Cardiac muscle cell (in vitro differentiated cells and primary cell): ENCODE results near the gene DDX39A. TPM values are rescaled to one million over a fixed set of nuclear protein-coding genes. Genes with fewer than 3 reads are reported as not detected.
"Not testable (repeated sequence)": the region's sequence is repeated elsewhere in the genome, so short reads cannot be mapped to it uniquely, and the experiment has no call there.

Source experiments
- DNase-seq, 2 donors: peaks; one replicate each; pipeline versions ENCODE4 v3.0.0 to v3.0.0-alpha.2; 2010 to 2017; ENCODE audit warnings: low read depth in 1 of 2, low spot score in 1 of 2
- H3K27ac ChIP-seq: fragments of 200-600 bp; sonication (generic); 2 replicates; pipeline ENCODE4 v1.5.1; 2016
- H3K27me3 ChIP-seq: fragments of 200-600 bp; sonication (generic); 2 replicates; pipeline ENCODE4 v1.6.0; 2016; ENCODE audit warnings: control low read depth
- H3K36me3 ChIP-seq: fragments of 200-600 bp; sonication (generic); 2 replicates; pipeline ENCODE4 v1.5.1; 2016; ENCODE audit warnings: control low read depth
- H3K4me1 ChIP-seq: fragments of 200-600 bp; sonication (generic); 2 replicates; pipeline ENCODE4 v1.8.1; 2017; ENCODE audit warnings: low read depth, mild to moderate bottlenecking, mixed run types
- H3K4me3 ChIP-seq: fragments of 200-600 bp; sonication (generic); 2 replicates; pipeline ENCODE4 v1.5.1; 2016; ENCODE audit warnings: mild to moderate bottlenecking
- H3K9me3 ChIP-seq: fragments of 200-600 bp; sonication (generic); 2 replicates; pipeline ENCODE4 v1.5.1; 2017; ENCODE audit warnings: low read depth, mild to moderate bottlenecking, control low read depth
- polyA plus RNA-seq: library from polyadenylated mRNA; unstranded; fragments of >200 nt; fragmentation: Nextera tagmentation; extraction: Ambion mirVana; gene quantifications from 2 replicates; pipeline ENCODE4 v1.2.1, GENCODE V29; 2016
- total RNA-seq: library from RNA; depleted of rRNA; stranded (reverse); fragments of >200 nt; gene quantifications from 2 replicates; pipeline ENCODE4 v1.2.3, GENCODE V29; 2016
- TF ChIP-seq, protein P1 (sequence below): IDR thresholded peaks from 2 replicates; pipeline ENCODE4 v1.5.1; 2012; ENCODE audit warnings: low read depth, mild to moderate bottlenecking, low read length

Gene DDX39A
- total and polyA plus RNA-seq, 2 experiments from 2014 or later, result 73.3 to 77.0 TPM

DNA sequence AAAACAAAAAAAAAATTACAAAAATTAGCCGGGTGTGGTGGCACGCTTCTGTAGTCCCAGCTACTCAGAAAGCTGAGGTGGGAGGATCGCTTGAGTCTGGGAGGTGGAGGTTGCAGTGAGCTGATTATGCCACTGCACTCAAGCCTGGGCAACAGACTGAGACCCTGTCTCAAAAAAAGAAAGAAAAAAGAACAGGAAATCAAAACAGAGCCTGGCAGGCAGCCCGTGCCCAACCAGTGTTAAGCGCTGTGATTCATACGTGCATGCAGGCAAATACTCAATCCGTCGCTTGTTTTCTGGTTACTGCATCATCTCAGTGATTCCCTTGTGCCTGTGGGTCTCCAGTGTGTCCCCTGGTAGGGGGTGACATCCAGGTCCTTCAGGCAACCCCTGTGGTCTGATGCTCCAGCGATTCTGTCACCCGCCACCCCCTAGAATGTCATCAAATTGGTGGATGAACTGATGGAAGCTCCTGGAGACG lies 18.1 kb downstream of the DDX39A start:
- no peaks in the 10 kb centered on the region for H3K4me1 ChIP-seq
- TF ChIP-seq, protein P1, sequence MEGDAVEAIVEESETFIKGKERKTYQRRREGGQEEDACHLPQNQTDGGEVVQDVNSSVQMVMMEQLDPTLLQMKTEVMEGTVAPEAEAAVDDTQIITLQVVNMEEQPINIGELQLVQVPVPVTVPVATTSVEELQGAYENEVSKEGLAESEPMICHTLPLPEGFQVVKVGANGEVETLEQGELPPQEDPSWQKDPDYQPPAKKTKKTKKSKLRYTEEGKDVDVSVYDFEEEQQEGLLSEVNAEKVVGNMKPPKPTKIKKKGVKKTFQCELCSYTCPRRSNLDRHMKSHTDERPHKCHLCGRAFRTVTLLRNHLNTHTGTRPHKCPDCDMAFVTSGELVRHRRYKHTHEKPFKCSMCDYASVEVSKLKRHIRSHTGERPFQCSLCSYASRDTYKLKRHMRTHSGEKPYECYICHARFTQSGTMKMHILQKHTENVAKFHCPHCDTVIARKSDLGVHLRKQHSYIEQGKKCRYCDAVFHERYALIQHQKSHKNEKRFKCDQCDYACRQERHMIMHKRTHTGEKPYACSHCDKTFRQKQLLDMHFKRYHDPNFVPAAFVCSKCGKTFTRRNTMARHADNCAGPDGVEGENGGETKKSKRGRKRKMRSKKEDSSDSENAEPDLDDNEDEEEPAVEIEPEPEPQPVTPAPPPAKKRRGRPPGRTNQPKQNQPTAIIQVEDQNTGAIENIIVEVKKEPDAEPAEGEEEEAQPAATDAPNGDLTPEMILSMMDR, result no peak
- no peak overlapping the region for H3K4me3 ChIP-seq
- no peaks in the 10 kb centered on the region for H3K27me3 ChIP-seq
- DNase-seq, result no peak
- H3K36me3 ChIP-seq, result no peaks in the 10 kb centered on the region
- H3K27ac ChIP-seq, result no peak overlapping the region
- H3K9me3 ChIP-seq, result no peaks in the 10 kb centered on the region

DNA sequence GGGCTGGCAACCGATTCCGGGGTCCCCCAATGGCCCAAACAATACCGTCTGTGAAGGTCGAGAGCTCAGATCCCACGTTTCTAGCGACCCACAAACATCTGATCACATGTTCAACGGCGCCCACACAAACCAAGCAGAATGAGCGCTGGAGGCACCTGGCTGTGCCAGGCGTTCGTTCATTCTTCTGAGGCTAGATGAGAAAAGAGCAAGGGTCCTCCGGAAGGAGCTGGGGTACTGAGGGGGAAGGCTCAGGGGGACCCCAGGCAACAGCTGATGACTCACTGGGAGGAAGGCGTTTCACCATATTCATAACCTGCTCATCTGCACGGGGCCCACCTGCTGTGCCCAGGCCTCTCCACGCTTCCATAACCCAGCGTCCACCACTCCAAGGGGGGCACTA lies 22.0 kb downstream of the DDX39A start:
- not testable (repeated sequence) for H3K9me3 ChIP-seq, H3K36me3 ChIP-seq, DNase-seq

DNA sequence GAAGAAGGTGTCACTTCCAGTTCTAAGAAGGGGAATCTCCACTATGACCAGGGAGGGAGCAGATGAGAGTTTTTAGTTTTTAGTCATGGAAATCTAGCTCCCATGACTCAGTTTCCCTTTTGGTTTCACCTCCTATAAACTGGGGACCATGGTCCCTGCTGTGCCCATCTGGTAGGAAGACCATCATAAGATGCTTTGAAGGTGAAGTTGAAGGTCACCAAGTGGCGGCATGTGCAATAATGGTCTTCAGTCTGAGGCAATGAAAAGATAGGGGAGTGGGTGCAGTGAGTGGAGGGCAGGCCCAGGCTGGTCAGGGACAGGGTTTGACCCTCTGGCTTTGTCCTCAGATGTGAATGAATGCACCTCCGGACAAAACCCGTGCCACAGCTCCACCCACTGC lies 22.4 kb downstream of the DDX39A start:
- not testable (repeated sequence) for H3K27me3 ChIP-seq, H3K9me3 ChIP-seq, H3K4me3 ChIP-seq, H3K27ac ChIP-seq, DNase-seq, H3K4me1 ChIP-seq, H3K36me3 ChIP-seq

More for the DNA sequence above, 22.0 kb downstream of the DDX39A start:
- H3K27ac ChIP-seq, H3K4me3 ChIP-seq, H3K4me1 ChIP-seq, H3K27me3 ChIP-seq: not testable (repeated sequence)

DNA sequence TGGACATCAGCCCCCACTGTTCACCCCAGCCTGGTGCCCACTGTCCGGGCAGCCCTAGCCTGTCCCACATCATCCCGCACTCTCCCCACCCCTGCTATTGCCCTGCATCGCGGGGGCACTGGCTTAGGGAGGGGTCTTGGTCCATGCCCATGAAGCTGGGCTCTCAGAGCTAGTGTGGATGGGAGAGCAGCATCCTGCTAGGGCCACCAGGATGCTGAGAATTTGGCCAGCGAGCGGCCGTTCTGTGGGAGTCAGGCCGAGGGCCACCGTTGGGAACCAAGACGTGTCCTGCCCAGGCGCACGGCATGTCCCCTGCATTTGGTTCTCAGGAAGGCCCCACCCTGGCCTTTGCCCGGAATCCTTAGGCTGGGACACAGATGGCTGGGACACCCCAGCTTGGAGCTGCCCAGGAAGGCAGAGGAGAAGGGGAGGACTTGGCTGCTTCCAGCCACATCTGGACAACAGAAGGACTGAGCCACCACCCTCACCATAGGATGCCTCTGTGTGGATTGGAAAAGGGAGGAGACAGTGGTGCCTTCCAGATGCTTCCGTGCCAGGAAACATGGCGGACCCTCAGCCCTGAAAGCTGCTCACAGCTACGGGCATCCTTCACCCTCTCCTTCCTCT lies 23.3 kb downstream of the DDX39A start:
- Histone ChIP-seq H3K27ac (no peak overlapping the region), H3K27me3 (no peaks in the 10 kb centered on the region), H3K4me3 (no peak overlapping the region), H3K9me3 (no peaks in the 10 kb centered on the region), H3K4me1 (no peaks in the 10 kb centered on the region), H3K36me3 (no peaks in the 10 kb centered on the region)
- DNase-seq, result no peak
- TF ChIP-seq, protein P1, result no peak

DNA sequence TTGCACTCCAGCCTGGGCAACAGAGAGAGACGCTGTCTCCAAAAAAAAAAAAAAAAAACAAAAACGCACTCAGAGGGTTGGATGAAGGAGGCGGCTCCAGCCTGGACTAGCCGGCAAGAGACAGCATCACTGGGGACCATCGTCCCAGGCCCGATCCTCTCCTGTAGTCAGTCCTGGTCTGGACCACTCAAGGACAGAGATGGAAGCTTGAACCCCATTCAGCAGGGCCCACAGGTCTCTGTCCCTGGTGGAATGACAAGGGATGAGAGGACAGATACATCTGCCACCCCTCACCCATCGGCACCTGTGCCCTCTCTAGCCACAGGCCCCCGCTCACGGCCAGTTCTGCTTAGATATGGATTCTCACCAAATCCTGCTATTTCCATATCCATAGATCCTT lies 23.9 kb downstream of the DDX39A start:
- DNase-seq, result no peak
- H3K36me3 ChIP-seq, result no peaks in the 10 kb centered on the region
- no peaks in the 10 kb centered on the region for H3K9me3 ChIP-seq
- no peaks in the 10 kb centered on the region for H3K4me1 ChIP-seq
- TF ChIP-seq, protein P1, result no peak
- H3K27me3 ChIP-seq, result no peaks in the 10 kb centered on the region
- no peak overlapping the region for H3K27ac ChIP-seq
- H3K4me3 ChIP-seq, result no peak overlapping the region

DNA sequence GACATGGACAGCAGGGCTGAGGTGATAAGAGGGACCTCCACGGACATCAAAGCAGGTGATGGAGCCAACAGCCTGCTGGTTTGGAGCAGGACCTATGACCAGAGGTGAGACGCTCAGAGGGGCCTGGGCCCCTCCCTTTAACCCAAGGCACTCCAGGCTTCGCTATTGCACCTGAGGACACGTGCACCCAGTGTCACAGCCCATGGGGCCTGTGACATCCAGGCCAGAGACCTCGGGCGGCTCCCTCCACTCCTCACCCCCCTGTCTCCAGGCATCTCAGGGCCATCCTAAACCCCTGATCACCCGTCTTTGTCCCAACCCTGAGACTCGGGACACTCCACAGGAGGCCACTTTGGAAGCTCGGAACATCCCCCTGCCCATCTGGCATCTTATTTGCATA lies 25.0 kb downstream of the DDX39A start:
- H3K9me3 ChIP-seq, result no peaks in the 10 kb centered on the region

More for the DNA sequence above, 25.0 kb downstream of the DDX39A start:
- Histone ChIP-seq H3K4me3 (no peak overlapping the region), H3K27ac (no peak overlapping the region), H3K27me3 (no peaks in the 10 kb centered on the region), H3K4me1 (no peaks in the 10 kb centered on the region), H3K36me3 (no peaks in the 10 kb centered on the region)
- TF ChIP-seq, protein P1, result no peak
- DNase-seq, result no peak
